Endothelial cell of umbilical vein (primary cell): ENCODE measurements around the gene RARA.

Experiments used
- FOS ChIP-seq: IDR thresholded peaks from 2 replicates; pipeline ENCODE4 v1.6.1; 2011; ENCODE audit warnings: mild to moderate bottlenecking, low read length, moderate library complexity, borderline replicate concordance; ENCODE audit not compliant: insufficient read depth
- JUN ChIP-seq: IDR thresholded peaks from 2 replicates; pipeline ENCODE4 v1.6.1; 2011; ENCODE audit warnings: borderline replicate concordance, low read depth; ENCODE audit not compliant: insufficient read length, insufficient read depth
- MYC ChIP-seq: IDR thresholded peaks from one replicate; pipeline ENCODE4 v1.6.1; 2011; ENCODE audit warnings: mild to moderate bottlenecking, low read depth, low read length
- POLR2A ChIP-seq: IDR thresholded peaks from 2 replicates; pipeline ENCODE4 v1.6.1; 2012; ENCODE audit warnings: low read depth, mild to moderate bottlenecking, control low read depth, low read length
- TF ChIP-seq, protein P1 (sequence below): IDR thresholded peaks from 2 replicates; pipeline ENCODE4 v1.6.1; 2011; ENCODE audit not compliant: insufficient read depth, insufficient read length
- TF ChIP-seq, protein P2 (sequence below), 2 donors: IDR thresholded peaks; 1 replicate in 1 of 2; 2 replicates in 1 of 2; pipeline ENCODE4 v1.5.1; 2011; ENCODE audit warnings: low read length in 2 of 2, mild to moderate bottlenecking in 2 of 2, moderate library complexity in 2 of 2, control low read depth in 1 of 2, inconsistent platforms in 1 of 2, low read depth in 1 of 2; ENCODE audit not compliant: insufficient read depth in 1 of 2; ENCODE audit errors: extremely low read depth in 1 of 2

DNA sequence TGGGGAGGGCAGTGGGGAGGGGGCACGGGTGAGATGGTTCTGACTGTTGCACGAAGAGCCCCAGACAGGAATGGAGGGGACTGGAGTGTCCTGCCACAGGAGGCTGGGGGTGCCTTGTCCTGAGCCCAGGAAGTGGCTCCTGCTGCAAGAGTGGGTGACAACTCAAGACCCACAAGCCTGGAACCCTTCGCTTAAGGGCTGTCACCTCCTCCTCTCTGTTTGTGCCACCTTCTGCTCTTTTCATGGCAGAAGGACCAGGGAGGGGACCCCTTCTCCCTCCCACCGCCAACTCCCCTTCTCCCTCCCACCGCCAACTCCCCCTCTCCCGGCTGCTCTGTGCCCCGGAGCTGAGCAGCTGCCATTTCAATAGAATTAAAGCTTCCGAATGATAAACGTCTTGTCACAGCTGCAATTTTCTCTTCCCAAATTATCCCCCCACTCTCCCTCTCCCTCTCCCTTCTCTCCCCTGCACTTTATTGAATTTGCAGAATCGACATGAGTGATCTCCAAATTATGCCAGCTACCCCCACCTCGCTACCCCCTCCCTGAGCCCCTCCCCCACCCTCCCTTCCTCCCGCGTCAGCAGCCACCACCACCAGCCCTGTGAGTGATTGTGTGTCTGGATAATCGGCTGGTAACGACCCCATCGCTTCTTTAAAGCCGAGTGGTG is 41.8 kb downstream of the RARA start:
- TF ChIP-seq, protein P1, sequence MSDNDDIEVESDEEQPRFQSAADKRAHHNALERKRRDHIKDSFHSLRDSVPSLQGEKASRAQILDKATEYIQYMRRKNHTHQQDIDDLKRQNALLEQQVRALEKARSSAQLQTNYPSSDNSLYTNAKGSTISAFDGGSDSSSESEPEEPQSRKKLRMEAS, result no peak
- TF ChIP-seq, protein P2, sequence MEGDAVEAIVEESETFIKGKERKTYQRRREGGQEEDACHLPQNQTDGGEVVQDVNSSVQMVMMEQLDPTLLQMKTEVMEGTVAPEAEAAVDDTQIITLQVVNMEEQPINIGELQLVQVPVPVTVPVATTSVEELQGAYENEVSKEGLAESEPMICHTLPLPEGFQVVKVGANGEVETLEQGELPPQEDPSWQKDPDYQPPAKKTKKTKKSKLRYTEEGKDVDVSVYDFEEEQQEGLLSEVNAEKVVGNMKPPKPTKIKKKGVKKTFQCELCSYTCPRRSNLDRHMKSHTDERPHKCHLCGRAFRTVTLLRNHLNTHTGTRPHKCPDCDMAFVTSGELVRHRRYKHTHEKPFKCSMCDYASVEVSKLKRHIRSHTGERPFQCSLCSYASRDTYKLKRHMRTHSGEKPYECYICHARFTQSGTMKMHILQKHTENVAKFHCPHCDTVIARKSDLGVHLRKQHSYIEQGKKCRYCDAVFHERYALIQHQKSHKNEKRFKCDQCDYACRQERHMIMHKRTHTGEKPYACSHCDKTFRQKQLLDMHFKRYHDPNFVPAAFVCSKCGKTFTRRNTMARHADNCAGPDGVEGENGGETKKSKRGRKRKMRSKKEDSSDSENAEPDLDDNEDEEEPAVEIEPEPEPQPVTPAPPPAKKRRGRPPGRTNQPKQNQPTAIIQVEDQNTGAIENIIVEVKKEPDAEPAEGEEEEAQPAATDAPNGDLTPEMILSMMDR (IDR thresholded peaks at IDR 0.05; ENCODE audit: extremely low read depth in 1 of 2, insufficient read depth in 1 of 2, low read depth in 1 of 2, low read length in 2 of 2), result no peak
- TF ChIP-seq FOS, result no peak
- TF ChIP-seq JUN, result no peak
- TF ChIP-seq MYC, result no peak
- TF ChIP-seq POLR2A, result no peak
